WTC11 (cell line): Measurements from ENCODE around the gene PLPP2. TPM values are rescaled to one million over a fixed set of nuclear protein-coding genes. Genes with fewer than 3 reads are reported as not detected.
A peak's percentile ranks its signal among the peaks of the same experiment; 100 is the strongest.

Source experiments
- ATAC-seq: fragments of 200-7000 bp; cut with Tn5 transposase; 2 replicates; pipeline ENCODE4 v1.10.0; 2021; ENCODE audit warnings: mild to moderate bottlenecking, moderate library complexity
- CTCF ChIA-PET: fragments of 300-600 bp; sonication (Branson Sonifier 250); formaldehyde crosslinking; loops from one replicate; lab custom pipeline; 2021; ENCODE audit warnings: antibody characterized with exemption; lab: Charles Lee
- POLR2A ChIA-PET: fragments of 350-600 bp; sonication (Branson Sonifier 250); formaldehyde crosslinking; loops from one replicate; lab custom pipeline; 2021; ENCODE audit warnings: antibody characterized with exemption; lab: Charles Lee
- DNase-seq: peaks from one replicate; pipeline ENCODE4 v3.0.0; 2021; ENCODE audit warnings: low spot score
- H3K27ac Mint-ChIP-seq: 2 replicates; pipeline ENCODE4 v1.8.0; 2021; ENCODE audit warnings: mixed read lengths
- H3K27me3 Mint-ChIP-seq: 2 replicates; pipeline ENCODE4 v1.8.0; 2021; ENCODE audit warnings: low read depth, mild to moderate bottlenecking, moderate library complexity, mixed read lengths
- H3K36me3 Mint-ChIP-seq: 2 replicates; pipeline ENCODE4 v1.8.0; 2021; ENCODE audit warnings: mixed read lengths
- H3K4me1 Mint-ChIP-seq: 2 replicates; pipeline ENCODE4 v1.8.0; 2022; ENCODE audit warnings: mixed read lengths
- H3K4me3 Mint-ChIP-seq: 2 replicates; pipeline ENCODE4 v1.8.0; 2021; ENCODE audit warnings: mild to moderate bottlenecking, moderate library complexity, mixed read lengths
- H3K9me3 Mint-ChIP-seq: 2 replicates; pipeline ENCODE4 v1.8.0; 2021; ENCODE audit warnings: mixed read lengths
- CREB1 ChIP-seq: sonication (generic); formaldehyde crosslinking; IDR thresholded peaks from 2 replicates; pipeline ENCODE4 v1.8.0; 2023; ENCODE audit warnings: mild to moderate bottlenecking, missing genetic modification reagents
- ELF4 ChIP-seq: sonication (generic); formaldehyde crosslinking; IDR thresholded peaks from 2 replicates; pipeline ENCODE4 v1.8.1; 2022; ENCODE audit warnings: low read depth, mild to moderate bottlenecking, moderate library complexity, missing genetic modification reagents
- EMX1 ChIP-seq: fragments of 250-450 bp; sonication (Bioruptor Pico); IDR thresholded peaks from 2 replicates; pipeline ENCODE4 v1.8.0; 2021; ENCODE audit warnings: mild to moderate bottlenecking
- ERG ChIP-seq: fragments of 250-450 bp; sonication (Bioruptor Pico); IDR thresholded peaks from 2 replicates; pipeline ENCODE4 v1.8.0; 2021; ENCODE audit warnings: mild to moderate bottlenecking
- FOXP4 ChIP-seq: sonication (generic); formaldehyde crosslinking; IDR thresholded peaks from 2 replicates; pipeline ENCODE4 v1.8.0; 2022; ENCODE audit warnings: mild to moderate bottlenecking, missing genetic modification reagents
- JUN ChIP-seq: sonication (generic); formaldehyde crosslinking; IDR thresholded peaks from 2 replicates; pipeline ENCODE4 v1.8.0; 2023; ENCODE audit warnings: mild to moderate bottlenecking, missing genetic modification reagents
- RORB ChIP-seq: fragments of 250-450 bp; sonication (Bioruptor Pico); IDR thresholded peaks from 2 replicates; pipeline ENCODE4 v1.9.0; 2021; ENCODE audit warnings: mild to moderate bottlenecking
- SMAD4 ChIP-seq: sonication (generic); formaldehyde crosslinking; IDR thresholded peaks from 2 replicates; pipeline ENCODE4 v1.8.0; 2022; ENCODE audit warnings: mild to moderate bottlenecking, missing genetic modification reagents
- SP1 ChIP-seq: sonication (generic); formaldehyde crosslinking; conservative IDR thresholded peaks from 2 replicates; pipeline ENCODE4 v1.8.1; 2022; ENCODE audit warnings: missing genetic modification reagents
- TEAD1 ChIP-seq: sonication (generic); formaldehyde crosslinking; IDR thresholded peaks from 2 replicates; pipeline ENCODE4 v1.8.0; 2022; ENCODE audit warnings: mild to moderate bottlenecking, missing genetic modification reagents
- TEAD4 ChIP-seq: sonication (generic); formaldehyde crosslinking; IDR thresholded peaks from 2 replicates; pipeline ENCODE4 v1.8.0; 2022; ENCODE audit warnings: mild to moderate bottlenecking, missing genetic modification reagents
- ZBTB43 ChIP-seq: sonication (generic); formaldehyde crosslinking; IDR thresholded peaks from 2 replicates; pipeline ENCODE4 v1.8.1; 2023; ENCODE audit warnings: mild to moderate bottlenecking, missing genetic modification reagents
- ZNF416 ChIP-seq: fragments of 250-450 bp; sonication (Bioruptor Pico); IDR thresholded peaks from 2 replicates; pipeline ENCODE4 v1.9.0; 2021; ENCODE audit warnings: mild to moderate bottlenecking, inconsistent platforms
- total RNA-seq: library from RNA; stranded (reverse); gene quantifications from 3 replicates; pipeline ENCODE4 v1.2.3, GENCODE V29; 2021
- TF ChIP-seq, protein P1 (sequence below): sonication (generic); formaldehyde crosslinking; IDR thresholded peaks from 2 replicates; pipeline ENCODE4 v1.8.0; 2022; ENCODE audit warnings: missing genetic modification reagents
- TF ChIP-seq, protein P2 (sequence below): sonication (generic); formaldehyde crosslinking; IDR thresholded peaks from 2 replicates; pipeline ENCODE4 v1.8.1; 2023; ENCODE audit warnings: mild to moderate bottlenecking, missing genetic modification reagents, moderate library complexity
- TF ChIP-seq, protein P3 (sequence below): sonication (generic); formaldehyde crosslinking; IDR thresholded peaks from 2 replicates; pipeline ENCODE4 v1.8.0; 2022; ENCODE audit warnings: mild to moderate bottlenecking, missing genetic modification reagents
- TF ChIP-seq, protein P4 (sequence below): sonication (generic); formaldehyde crosslinking; IDR thresholded peaks from 2 replicates; pipeline ENCODE4 v1.8.0; 2022; ENCODE audit warnings: mild to moderate bottlenecking, missing genetic modification reagents
- TF ChIP-seq, protein P5 (sequence below): sonication (generic); formaldehyde crosslinking; IDR thresholded peaks from 2 replicates; pipeline ENCODE4 v1.8.1; 2023; ENCODE audit warnings: mild to moderate bottlenecking, moderate library complexity, missing genetic modification reagents

The PLPP2 gene
- total RNA-seq, 1 experiment from 2014 or later, result 78.7 TPM

DNA sequence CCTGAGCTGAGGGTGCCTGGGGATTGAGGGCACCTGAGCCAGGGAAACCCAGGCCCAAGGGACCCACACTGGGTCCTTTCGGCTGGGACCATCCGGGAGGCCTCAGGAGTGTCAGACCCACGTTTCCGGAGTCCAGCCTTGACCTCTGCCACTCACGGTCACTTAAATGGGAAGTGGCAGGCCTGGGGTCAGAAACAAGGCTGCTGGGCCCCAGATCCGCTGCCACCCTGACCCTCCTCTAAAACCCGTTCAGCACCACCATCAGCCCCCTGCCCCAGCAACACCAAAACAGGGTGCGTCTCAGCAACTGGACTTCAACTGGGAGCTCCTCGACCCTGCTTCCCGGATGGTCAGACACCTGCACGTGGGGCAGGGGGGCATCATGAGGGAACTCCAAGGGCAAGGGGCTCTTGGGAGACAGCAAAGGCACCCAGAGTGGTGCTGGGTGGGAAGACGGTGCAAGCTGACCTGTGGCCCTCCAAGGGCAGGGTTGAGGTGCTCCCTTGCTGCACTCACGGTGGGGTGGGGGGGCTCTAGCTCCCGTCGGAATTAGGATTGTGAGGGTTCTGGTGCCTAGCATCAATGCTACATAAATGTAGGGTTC is 1.2 kb upstream of the PLPP2 start (continued):
- TF ChIP-seq, protein P1, sequence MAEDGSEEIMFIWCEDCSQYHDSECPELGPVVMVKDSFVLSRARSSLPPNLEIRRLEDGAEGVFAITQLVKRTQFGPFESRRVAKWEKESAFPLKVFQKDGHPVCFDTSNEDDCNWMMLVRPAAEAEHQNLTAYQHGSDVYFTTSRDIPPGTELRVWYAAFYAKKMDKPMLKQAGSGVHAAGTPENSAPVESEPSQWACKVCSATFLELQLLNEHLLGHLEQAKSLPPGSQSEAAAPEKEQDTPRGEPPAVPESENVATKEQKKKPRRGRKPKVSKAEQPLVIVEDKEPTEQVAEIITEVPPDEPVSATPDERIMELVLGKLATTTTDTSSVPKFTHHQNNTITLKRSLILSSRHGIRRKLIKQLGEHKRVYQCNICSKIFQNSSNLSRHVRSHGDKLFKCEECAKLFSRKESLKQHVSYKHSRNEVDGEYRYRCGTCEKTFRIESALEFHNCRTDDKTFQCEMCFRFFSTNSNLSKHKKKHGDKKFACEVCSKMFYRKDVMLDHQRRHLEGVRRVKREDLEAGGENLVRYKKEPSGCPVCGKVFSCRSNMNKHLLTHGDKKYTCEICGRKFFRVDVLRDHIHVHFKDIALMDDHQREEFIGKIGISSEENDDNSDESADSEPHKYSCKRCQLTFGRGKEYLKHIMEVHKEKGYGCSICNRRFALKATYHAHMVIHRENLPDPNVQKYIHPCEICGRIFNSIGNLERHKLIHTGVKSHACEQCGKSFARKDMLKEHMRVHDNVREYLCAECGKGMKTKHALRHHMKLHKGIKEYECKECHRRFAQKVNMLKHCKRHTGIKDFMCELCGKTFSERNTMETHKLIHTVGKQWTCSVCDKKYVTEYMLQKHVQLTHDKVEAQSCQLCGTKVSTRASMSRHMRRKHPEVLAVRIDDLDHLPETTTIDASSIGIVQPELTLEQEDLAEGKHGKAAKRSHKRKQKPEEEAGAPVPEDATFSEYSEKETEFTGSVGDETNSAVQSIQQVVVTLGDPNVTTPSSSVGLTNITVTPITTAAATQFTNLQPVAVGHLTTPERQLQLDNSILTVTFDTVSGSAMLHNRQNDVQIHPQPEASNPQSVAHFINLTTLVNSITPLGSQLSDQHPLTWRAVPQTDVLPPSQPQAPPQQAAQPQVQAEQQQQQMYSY (CRISPR knock-in tag), result no peak
- no peak for TF ChIP-seq RORB (CRISPR knock-in tag)

GRCh38 chr19:291561-292280 is 518 bp upstream of the PLPP2 start:
- Mint-ChIP-seq H3K4me3 (no peak overlapping the region), H3K36me3 (peaks cover 8% of the 10 kb centered on the region), H3K9me3 (no peaks in the 10 kb centered on the region), H3K4me1 (peaks cover 50% of the 10 kb centered on the region), H3K27ac (no peak overlapping the region), H3K27me3 (peaks cover 13% of the 10 kb centered on the region)
- TF ChIP-seq SP1 (CRISPR knock-in tag), result no peak
- no peak for TF ChIP-seq TEAD4
- TF ChIP-seq FOXP4 (CRISPR knock-in tag), result no peak
- TF ChIP-seq, protein P2, sequence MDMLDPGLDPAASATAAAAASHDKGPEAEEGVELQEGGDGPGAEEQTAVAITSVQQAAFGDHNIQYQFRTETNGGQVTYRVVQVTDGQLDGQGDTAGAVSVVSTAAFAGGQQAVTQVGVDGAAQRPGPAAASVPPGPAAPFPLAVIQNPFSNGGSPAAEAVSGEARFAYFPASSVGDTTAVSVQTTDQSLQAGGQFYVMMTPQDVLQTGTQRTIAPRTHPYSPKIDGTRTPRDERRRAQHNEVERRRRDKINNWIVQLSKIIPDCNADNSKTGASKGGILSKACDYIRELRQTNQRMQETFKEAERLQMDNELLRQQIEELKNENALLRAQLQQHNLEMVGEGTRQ, result no peak
- TF ChIP-seq ZNF416 (CRISPR knock-in tag), result peak; percentile 18; the same call in 1 of the 2 replicates
- no peak for TF ChIP-seq ERG
- TF ChIP-seq SMAD4 (CRISPR knock-in tag), result no peak
- no peak for TF ChIP-seq JUN
- ChIA-PET POLR2A (no interaction called here), CTCF (interaction anchor here (0.9 to 1.0 kb wide), 2 partner anchors 25 to 203 kb away, joined by 3 read pairs; no protein-coding TSS in a partner anchor)
- peak; percentile 54 for DNase-seq
- ATAC-seq, result no peak

GRCh38 chr19:290372-291005 is 714 bp downstream of the PLPP2 start:
- Mint-ChIP-seq H3K36me3 (peaks cover 13% of the 10 kb centered on the region), H3K27ac (peak overlapping the region; percentile 100), H3K9me3 (no peaks in the 10 kb centered on the region), H3K27me3 (peaks cover 13% of the 10 kb centered on the region), H3K4me3 (peak overlapping the region; percentile 81), H3K4me1 (peaks cover 40% of the 10 kb centered on the region)
- POLR2A ChIA-PET, result no interaction called here
- ATAC-seq, result peak; percentile 54
- CTCF ChIA-PET, result no interaction called here
- DNase-seq, result peak; percentile 92
- TF ChIP-seq ELF4 (peak; percentile 69; the same call in 1 of the 2 replicates), TEAD4 (0 out of 2 replicates have a peak, but pooled peaks have one; percentile 35), EMX1 (0 out of 2 replicates have a peak, but pooled peaks have one; percentile 16), ZBTB43 (CRISPR knock-in tag) (peak; percentile 19; the same call in 1 of the 2 replicates), TEAD1 (CRISPR knock-in tag) (peak; percentile 62; the same call in 1 of the 2 replicates), CREB1 (CRISPR knock-in tag) (no peak)
- TF ChIP-seq, protein P3, sequence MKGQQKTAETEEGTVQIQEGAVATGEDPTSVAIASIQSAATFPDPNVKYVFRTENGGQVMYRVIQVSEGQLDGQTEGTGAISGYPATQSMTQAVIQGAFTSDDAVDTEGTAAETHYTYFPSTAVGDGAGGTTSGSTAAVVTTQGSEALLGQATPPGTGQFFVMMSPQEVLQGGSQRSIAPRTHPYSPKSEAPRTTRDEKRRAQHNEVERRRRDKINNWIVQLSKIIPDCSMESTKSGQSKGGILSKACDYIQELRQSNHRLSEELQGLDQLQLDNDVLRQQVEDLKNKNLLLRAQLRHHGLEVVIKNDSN (CRISPR knock-in tag), result peak; percentile 30; the same call in 1 of the 2 replicates
- TF ChIP-seq, protein P4, sequence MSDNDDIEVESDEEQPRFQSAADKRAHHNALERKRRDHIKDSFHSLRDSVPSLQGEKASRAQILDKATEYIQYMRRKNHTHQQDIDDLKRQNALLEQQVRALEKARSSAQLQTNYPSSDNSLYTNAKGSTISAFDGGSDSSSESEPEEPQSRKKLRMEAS, result 0 out of 2 replicates have a peak, but pooled peaks have one; percentile 22
- TF ChIP-seq, protein P5, sequence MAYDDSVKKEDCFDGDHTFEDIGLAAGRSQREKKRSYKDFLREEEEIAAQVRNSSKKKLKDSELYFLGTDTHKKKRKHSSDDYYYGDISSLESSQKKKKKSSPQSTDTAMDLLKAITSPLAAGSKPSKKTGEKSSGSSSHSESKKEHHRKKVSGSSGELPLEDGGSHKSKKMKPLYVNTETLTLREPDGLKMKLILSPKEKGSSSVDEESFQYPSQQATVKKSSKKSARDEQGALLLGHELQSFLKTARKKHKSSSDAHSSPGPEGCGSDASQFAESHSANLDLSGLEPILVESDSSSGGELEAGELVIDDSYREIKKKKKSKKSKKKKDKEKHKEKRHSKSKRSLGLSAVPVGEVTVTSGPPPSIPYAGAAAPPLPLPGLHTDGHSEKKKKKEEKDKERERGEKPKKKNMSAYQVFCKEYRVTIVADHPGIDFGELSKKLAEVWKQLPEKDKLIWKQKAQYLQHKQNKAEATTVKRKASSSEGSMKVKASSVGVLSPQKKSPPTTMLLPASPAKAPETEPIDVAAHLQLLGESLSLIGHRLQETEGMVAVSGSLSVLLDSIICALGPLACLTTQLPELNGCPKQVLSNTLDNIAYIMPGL (CRISPR knock-in tag), result peak; percentile 66
